Esophagus squamous epithelium (tissue), 5 donors: ENCODE results near the gene ZNF555. TPM values are rescaled to one million over a fixed set of nuclear protein-coding genes. Genes with fewer than 3 reads are reported as not detected.
"Not testable (repeated sequence)": the region's sequence is repeated elsewhere in the genome, so short reads cannot be mapped to it uniquely, and the experiment has no call there.

ENCODE experiments used
- DNase-seq: peaks from one replicate; lab custom pipeline; 2025; lab: John Stamatoyannopoulos, UW
- H3K27ac ChIP-seq, 4 donors: fragments of 200-600 bp; sonication (generic); one replicate each; pipeline ENCODE4 v1.5.1; 2016 to 2019; ENCODE audit warnings: mild to moderate bottlenecking in 1 of 4
- H3K27me3 ChIP-seq, 4 donors: fragments of 200-600 bp; sonication (generic); 1 replicate in 3 of 4; 2 replicates in 1 of 4; pipeline versions ENCODE4 v1.5.1 to v1.6.0; 2017 to 2021; ENCODE audit warnings: antibody characterized with exemption in 1 of 4
- H3K36me3 ChIP-seq, 3 donors: fragments of 200-600 bp; sonication (generic); one replicate each; pipeline ENCODE4 v1.5.1; 2016 to 2019
- H3K4me1 ChIP-seq, 3 donors: fragments of 200-600 bp; sonication (generic); one replicate each; pipeline ENCODE4 v1.5.1; 2017 to 2019
- H3K4me3 ChIP-seq, 4 donors: fragments of 200-600 bp; sonication (generic); 1 replicate in 3 of 4; 2 replicates in 1 of 4; pipeline ENCODE4 v1.5.1; 2016 to 2019; ENCODE audit warnings: mild to moderate bottlenecking in 2 of 4, moderate library complexity in 1 of 4
- H3K9me3 ChIP-seq, 3 donors: fragments of 200-600 bp; sonication (generic); one replicate each; pipeline ENCODE4 v1.5.1; 2016 to 2019
- POLR2A ChIP-seq, 4 donors: fragments of 450-650 bp; IDR thresholded peaks; one replicate each; pipeline ENCODE4 v1.6.1; 2017; ENCODE audit warnings: antibody characterized with exemption in 4 of 4, mild to moderate bottlenecking in 4 of 4, moderate library complexity in 3 of 4
- WGBS, 2 donors: methylation state at CpG; one replicate each; pipeline ENCODE4 v1.1.5; 2018; 5-methylcytosine and 5-hydroxymethylcytosine counted together
- intact Hi-C: fragments of 100-400 bp; cut with DNase I; formaldehyde crosslinking; loops from one replicate; pipeline ENCODE4 v1.15.0; 2022
- total RNA-seq, 4 donors: library from RNA; depleted of rRNA; stranded (reverse); fragments of >200 nt; gene quantifications; one replicate each; pipeline ENCODE4 v1.1.0, GENCODE V29; 2016
- TF ChIP-seq, protein P1 (sequence below), 6 experiments: fragments of 450-650 bp in 4 of 6; fragments of 200-600 bp in 2 of 6; sonication (generic) in 2 of 6; IDR thresholded peaks; one replicate each; pipeline ENCODE4 v1.5.1; 2016 to 2019; ENCODE audit warnings: antibody characterized with exemption in 6 of 6, mild to moderate bottlenecking in 4 of 6, moderate library complexity in 4 of 6
- donor health status: DM: yes; HTN: yes; CAD: no.

The ZNF555 gene
- 1 to 10 TPM; 2.0 to 4.4 (median 2.4) TPM for total RNA-seq

DNA sequence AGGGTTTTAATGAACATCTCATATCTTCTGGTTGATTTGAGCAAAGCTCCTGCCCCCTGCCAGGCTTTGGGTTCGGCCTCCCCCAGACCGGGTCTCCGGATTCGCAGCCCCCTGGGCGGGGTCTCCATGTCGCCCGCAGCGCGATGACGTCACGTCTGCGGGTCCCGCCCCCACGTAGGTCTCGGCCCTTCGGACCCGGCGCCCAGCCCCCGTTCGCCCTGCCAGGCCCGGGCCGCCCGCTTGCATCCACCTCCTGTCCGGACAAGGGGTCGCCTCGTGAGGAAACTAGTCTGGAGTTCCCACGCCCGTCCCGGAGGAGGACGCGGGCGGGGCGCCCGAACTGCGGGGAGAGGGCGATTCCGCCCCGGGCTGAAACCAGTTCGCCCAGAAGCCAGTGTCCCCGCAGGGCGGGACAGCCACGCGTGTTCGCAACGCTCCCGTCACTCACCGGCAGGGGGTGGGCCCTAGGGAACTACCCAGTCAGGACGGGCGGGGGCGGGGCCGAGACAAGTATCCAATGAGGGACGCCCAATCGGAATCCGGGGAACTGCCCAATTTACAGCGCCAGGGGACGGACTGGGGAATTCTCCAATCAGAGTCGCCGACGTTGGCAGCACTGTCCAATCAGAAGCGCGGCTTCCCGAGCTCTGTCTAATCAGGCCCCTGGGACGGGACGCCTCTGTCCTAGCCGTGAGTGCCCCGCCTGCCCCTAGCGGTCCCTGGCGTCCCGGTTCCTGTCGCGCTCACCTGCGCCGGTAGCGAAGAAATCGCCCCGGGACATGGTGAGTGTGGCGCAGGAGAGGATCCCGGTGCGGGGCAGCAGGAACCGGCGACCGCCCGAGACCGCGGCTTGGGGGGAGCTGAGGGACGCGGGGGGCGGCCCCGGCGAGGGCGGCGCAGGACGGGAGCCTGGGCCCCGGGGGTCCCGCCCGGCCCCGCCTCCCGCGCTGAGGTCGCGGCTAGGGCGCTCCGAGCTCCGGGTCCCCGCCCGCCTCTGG lies at the start of gene ZNF555:
Gene ZNF555, plus strand, starts transcription at position 682 of the 998 bp plus-strand sequence. Its CDS starts 98 bp downstream, at position 780.
- peaks cover 0 to 23% (median 8%) of the 10 kb centered on the region in 3 donors for H3K4me1 ChIP-seq

DNA sequence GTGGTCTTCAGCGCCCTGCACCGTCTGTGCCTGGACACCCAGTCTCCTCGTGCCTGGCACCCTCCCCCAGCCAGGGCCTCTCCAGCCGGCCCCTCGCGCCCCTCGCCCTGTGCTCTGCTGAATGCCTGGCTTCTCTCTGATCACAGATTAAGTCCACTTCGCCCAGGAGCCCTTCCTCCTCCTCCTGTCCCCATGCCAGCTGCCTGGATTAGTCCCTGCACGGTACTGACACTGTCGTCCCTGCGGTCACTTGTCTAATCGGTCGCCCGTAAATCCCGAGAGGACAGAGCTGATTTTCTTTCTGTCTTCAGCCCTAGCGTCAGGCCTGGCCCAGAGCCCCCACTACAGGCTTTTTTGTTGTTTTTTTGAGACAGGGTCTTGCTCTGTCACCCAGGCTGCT lies 49.4 kb upstream of the ZNF555 start:
- Histone ChIP-seq H3K36me3 (peaks cover 6 to 69% (median 9%) of the 10 kb centered on the region in 3 donors), H3K4me1 (peaks cover 0 to 26% (median 0%) of the 10 kb centered on the region in 3 donors), H3K4me3 (no peak overlapping the region), H3K27ac (no peak overlapping the region), H3K27me3 (no peaks in the 10 kb centered on the region), H3K9me3 (no peaks in the 10 kb centered on the region)
- intact Hi-C loops: loop anchor here (10.0 kb wide), 1 partner anchor 817 kb away; no protein-coding TSS in a partner anchor
- no peak for DNase-seq
- no peak for TF ChIP-seq POLR2A (IDR thresholded peaks at IDR 0.05)
- TF ChIP-seq, protein P1, sequence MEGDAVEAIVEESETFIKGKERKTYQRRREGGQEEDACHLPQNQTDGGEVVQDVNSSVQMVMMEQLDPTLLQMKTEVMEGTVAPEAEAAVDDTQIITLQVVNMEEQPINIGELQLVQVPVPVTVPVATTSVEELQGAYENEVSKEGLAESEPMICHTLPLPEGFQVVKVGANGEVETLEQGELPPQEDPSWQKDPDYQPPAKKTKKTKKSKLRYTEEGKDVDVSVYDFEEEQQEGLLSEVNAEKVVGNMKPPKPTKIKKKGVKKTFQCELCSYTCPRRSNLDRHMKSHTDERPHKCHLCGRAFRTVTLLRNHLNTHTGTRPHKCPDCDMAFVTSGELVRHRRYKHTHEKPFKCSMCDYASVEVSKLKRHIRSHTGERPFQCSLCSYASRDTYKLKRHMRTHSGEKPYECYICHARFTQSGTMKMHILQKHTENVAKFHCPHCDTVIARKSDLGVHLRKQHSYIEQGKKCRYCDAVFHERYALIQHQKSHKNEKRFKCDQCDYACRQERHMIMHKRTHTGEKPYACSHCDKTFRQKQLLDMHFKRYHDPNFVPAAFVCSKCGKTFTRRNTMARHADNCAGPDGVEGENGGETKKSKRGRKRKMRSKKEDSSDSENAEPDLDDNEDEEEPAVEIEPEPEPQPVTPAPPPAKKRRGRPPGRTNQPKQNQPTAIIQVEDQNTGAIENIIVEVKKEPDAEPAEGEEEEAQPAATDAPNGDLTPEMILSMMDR (IDR thresholded peaks at IDR 0.05): no peak
- 86 to 87% methylated on average over 16 of the region's 16 CpGs for WGBS, 2 donors

More for the DNA sequence above, at the start of gene ZNF555:
- TF ChIP-seq POLR2A (IDR thresholded peaks at IDR 0.05): peak in 2 of 4 donors; percentile 6 to 62
- TF ChIP-seq, protein P1 (IDR thresholded peaks at IDR 0.05): peak; percentile 31 to 78 (median 59)
- Histone ChIP-seq H3K27ac (peak within 1 kb of the TSS; percentile 89 to 96 (median 93)), H3K4me3 (peak within 1 kb of the TSS; percentile 79 to 95 (median 85)), H3K27me3 (no peaks in the 10 kb centered on the region), H3K36me3 (peaks cover 0 to 13% (median 0%) of the 10 kb centered on the region in 3 donors), H3K9me3 (peaks cover 0 to 27% (median 12%) of the 10 kb centered on the region in 3 donors)
- WGBS, 2 donors: 0 to 1% methylated on average over 2 to 16 of the region's 106 CpGs
- peak; percentile 98 for DNase-seq
- intact Hi-C loops: no loop called here

DNA sequence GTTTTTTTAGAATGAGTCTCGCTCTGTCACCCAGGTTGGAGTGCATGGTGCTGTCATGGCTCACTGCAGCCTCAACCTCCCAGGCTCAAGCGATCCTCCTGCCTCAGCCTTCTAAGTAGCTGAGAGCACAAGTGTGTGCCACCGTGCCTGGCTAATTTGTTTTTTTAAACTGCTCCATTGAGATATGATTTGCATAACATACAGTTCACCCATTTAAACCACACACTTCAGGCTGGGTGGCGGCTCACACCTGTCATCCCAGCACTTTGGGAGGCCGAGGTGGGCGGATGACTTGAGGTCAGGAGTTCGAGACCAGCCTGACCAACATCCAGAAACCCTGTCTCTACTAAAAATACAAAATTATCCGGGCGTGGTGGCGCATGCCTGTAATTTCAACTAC lies 48.6 kb upstream of the ZNF555 start:
- intact Hi-C loops: loop anchor here (10.0 kb wide), 1 partner anchor 818 kb away; no protein-coding TSS in a partner anchor
- DNase-seq, H3K9me3 ChIP-seq, H3K27me3 ChIP-seq, H3K27ac ChIP-seq, H3K4me3 ChIP-seq: not testable (repeated sequence)
- H3K4me1 ChIP-seq: peaks cover 0 to 22% (median 0%) of the 10 kb centered on the region in 3 donors
- peaks cover 6 to 77% (median 9%) of the 10 kb centered on the region in 3 donors for H3K36me3 ChIP-seq
- 94% methylated on average over 10 of the region's 10 CpGs for WGBS, 2 donors

DNA sequence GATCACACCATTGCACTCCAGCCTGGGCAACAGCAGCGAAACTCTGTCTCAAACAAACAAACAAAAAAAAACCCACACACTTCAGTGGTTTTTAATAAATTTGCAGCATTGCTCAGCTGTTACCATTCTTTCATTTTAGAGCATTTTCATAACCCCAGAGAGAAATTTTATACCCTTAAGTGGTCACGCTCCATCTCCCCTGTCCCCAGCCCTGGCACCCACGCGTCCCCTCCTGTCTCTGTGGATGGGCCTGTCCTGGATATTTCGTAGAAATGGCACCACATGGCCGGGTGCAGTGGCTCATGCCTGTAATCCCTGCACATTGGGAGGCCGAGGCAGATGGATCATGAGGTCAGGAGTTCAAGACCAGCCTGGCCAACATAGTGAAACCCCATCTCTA lies 48.1 kb upstream of the ZNF555 start:
- WGBS, 2 donors: 91 to 100% methylated on average over 5 to 7 of the region's 7 CpGs
- Histone ChIP-seq H3K27me3 (no peaks in the 10 kb centered on the region), H3K36me3 (peaks cover 6 to 82% (median 9%) of the 10 kb centered on the region in 3 donors), H3K27ac (no peak overlapping the region), H3K4me3 (no peak overlapping the region), H3K9me3 (no peaks in the 10 kb centered on the region), H3K4me1 (peaks cover 0 to 22% (median 0%) of the 10 kb centered on the region in 3 donors)
- TF ChIP-seq POLR2A (IDR thresholded peaks at IDR 0.05): no peak
- TF ChIP-seq, protein P1 (IDR thresholded peaks at IDR 0.05): no peak
- no peak for DNase-seq
- intact Hi-C loops: loop anchor here (10.0 kb wide), 1 partner anchor 818 kb away; no protein-coding TSS in a partner anchor

DNA sequence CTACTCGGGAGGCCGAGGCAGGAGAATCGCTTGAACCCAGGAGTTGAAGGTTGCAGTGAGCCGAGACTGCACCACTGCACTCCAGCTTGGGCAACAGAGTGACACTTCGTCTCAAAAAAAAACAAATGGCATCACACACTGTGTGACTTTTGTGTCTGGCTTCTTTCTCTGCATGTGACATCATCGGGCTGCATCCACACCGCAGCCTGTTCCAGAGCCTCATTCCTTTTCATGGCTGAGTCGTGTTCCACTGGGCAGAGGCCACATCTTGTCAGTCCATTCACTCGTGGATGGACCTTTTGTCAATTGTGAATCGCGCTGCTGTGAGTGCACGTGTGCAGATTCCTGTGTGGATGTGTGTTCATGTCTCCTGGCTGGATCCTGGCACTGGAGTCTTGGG lies 47.7 kb upstream of the ZNF555 start:
- 94 to 96% methylated on average over 11 to 12 of the region's 12 CpGs for WGBS, 2 donors
- H3K27me3 ChIP-seq: no peaks in the 10 kb centered on the region
- H3K27ac ChIP-seq: no peak overlapping the region
- peaks cover 6 to 86% (median 9%) of the 10 kb centered on the region in 3 donors for H3K36me3 ChIP-seq
- no peak for DNase-seq
- H3K4me3 ChIP-seq: no peak overlapping the region
- TF ChIP-seq, protein P1 (IDR thresholded peaks at IDR 0.05): no peak
- no peak for TF ChIP-seq POLR2A (IDR thresholded peaks at IDR 0.05)
- H3K4me1 ChIP-seq: peaks cover 0 to 22% (median 0%) of the 10 kb centered on the region in 3 donors
- intact Hi-C loops: loop anchor here (10.0 kb wide), 1 partner anchor 819 kb away; no protein-coding TSS in a partner anchor
- H3K9me3 ChIP-seq: no peaks in the 10 kb centered on the region
